Stimulated activated CD8-positive, alpha-beta memory T cell treated with anti-CD3 and anti-CD28 coated beads, Interleukin-12 subunit alpha, Interleukin-12 subunit beta, amount 100 ng/mL, for 4 hours (primary cell): ENCODE measurements around the gene KRT33A.
"Not testable (repeated sequence)": the region's sequence is repeated elsewhere in the genome, so short reads cannot be mapped to it uniquely, and the experiment has no call there.

ENCODE experiments used
- DNase-seq: peaks from one replicate; pipeline ENCODE4 v3.0.0-alpha.2; 2020; ENCODE audit warnings: low read depth

The KRT33A gene

DNA sequence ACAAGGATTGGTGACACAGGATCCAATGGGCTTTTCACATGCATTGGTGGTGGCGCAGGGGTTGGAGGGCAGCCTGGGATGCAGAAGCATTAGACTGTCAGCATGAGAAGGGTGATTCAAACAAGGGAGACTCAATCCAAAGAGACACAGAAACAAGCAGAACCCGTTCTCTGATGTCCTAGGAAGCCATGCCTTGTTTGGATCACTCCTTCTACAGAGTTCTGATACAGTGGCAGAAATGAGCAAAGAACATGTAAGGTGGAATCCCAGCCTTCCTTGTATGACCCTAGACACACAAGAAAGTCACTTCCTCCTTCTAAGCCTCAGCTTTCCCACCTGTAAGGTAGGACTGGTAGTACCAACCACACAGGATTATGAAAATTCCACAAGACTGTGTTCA, 13.3 kb upstream of the KRT33A start:
- DNase-seq = no peak

DNA sequence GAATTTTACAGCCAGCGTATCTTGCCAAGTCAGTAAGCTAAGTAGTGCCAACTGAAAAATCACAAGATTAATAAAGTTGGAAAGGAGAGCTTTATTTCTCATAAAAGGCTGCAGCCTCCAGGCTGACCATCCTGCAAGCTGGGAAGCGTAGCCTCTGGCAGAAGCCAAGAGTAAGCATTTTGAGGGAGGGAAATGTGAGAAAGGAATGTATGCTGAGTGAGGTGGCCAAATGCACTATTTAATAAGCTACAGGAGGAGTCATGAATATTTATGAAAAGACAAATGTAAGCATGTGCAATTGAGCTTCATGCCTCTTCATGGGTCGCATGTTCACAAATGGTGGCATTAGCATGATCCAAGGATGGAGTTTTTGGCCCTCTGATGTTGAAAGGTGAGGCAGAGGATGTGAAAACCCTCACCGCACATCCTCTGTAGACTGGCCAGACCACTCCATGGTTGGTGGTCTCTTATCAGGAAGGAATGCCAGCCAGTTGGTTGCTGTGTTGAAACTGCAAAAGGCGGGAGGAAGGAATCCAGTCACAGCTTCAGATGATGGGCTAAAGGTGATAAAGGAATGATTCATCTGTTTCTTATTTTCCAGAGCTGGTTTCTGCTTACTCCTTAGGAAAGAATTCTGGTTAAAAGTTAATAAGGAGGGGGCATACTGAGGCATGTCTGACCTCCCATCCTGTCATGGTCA, 9.8 kb upstream of the KRT33A start:
- no peak for DNase-seq

DNA sequence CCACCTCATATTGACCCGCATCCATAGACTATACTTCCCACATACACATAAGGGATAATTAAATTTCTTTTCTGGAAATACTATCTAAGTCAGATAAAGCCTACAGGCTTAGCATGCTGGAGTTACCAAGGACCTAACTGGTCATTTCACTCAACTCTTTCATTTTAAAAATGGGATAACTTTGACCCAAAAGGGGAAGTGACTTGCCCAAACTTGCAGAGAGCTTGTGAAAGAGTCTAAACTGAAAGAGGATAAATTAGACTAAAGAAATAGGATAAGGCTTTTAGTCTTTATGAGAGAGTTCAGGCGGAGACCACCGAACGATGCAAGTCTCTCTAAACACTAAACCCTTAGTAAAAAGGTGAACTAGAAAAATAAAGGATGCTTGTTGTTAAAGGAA, 3.9 kb upstream of the KRT33A start:
- no peak for DNase-seq

DNA sequence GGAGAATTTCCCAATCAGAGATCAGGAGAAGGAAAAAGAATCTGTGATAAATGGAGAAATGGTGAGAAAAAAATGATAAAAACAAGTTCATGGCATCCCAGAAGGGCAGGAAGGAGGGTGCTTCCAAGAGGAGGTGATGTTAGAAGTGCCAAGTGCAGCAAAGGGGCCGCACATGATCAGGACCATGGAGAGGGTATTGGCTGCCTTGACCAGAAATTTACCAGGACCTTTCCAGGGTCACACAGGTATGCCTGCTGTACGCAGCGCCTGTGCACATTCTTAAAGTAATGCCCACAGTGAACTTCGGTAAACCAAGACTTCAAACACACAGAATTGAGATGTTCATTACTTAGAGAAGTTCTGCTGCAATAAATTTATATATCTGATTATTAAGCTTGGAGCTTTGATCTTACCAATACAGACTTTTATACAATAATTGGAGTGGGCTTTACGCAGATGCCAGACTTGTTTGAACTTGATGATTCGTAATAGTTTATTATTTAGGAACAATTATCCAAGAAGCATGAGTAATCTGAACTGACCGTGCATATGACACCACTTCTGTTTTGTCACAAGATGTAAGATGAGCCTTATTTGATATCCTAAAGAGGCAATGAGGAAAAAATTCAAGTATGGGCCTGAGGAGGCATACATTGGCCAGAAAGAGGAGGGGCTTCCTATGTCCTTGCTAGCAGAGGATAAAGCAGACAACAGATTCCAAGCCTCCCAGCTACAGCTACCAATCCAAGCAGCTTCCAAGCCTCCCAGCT, 2.2 kb upstream of the KRT33A start:
- DNase-seq = no peak

DNA sequence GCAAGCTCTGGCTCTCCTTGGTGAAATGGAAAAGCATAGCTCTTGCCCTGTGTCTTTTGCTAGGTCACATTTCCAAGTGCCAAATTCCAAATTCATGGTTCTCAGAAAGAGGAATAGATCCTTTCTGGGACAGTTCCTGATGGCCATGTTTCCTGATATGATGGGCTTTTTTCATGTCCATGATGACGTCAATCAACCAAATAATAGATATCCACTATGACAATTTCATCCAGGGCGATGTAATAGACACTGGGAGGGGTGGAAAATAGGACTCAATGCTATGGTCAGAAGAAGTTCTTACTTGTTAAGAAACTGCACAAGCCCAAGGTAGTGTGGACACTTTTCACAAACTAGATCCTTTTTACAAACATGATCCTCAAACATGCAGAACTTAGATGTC, 549 bp upstream of the KRT33A start:
- DNase-seq = no peak

DNA sequence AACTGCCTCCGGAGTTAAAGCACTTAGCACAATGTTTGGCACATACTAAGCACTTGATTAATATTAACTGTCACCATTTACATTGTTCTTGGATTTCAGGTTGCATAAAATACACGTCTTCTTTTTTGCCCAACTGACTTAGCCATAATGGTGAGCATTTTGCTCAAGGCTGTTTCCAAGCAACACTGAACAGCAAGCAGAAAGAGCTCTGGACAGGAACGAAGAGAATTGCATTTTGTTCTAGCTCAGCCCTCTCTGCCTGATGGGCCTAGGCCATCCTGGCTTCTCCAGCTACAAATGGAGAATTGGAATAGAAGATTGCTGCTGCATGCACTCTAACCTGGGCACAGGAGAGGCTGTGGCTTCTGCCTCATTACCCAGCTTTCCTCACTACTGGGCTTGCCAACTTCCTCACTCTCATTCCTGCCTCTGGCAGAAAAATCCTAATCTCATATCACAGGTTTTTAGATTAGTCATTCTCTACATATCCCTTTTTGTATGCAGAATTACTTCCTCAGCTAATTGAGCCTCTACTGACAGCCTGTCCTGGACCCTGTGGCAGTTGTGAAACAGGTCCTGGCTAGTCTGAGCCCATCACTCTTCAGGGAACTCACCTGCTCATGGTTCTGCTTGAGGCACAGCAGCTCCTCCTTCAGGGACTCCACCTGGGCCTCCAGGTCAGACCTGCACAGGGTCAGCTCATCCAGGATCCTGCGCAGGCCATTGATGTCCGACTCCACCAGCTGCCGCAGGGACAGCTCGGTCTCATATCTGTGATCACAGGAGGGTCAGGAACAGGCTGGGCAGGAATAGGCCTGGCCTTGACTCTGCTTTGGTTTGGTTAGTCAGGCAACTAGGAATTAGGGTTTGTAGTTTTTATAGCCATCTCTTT, 2.5 kb downstream of the KRT33A start:
- no peak for DNase-seq

DNA sequence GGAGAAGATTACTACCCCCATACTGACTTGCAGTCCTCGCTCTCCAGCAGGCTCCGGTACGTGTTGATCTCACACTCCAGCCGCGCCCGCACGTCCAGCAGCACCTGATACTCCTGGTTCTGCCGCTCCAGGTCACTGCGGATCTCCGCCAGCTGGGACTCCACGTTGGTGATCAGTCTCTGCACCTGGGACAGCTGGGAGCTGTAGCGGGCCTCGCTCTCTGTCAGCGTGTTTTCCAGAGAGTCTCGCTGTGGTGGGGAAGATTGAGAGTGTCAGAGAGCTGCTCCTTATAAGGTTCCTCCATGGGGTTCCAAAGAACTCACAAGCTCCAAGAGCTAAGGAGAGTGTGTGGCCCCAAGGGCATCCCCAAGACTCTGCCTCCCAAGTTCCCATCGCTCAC, 4.2 kb downstream of the KRT33A start:
- DNase-seq = not testable (repeated sequence)

DNA sequence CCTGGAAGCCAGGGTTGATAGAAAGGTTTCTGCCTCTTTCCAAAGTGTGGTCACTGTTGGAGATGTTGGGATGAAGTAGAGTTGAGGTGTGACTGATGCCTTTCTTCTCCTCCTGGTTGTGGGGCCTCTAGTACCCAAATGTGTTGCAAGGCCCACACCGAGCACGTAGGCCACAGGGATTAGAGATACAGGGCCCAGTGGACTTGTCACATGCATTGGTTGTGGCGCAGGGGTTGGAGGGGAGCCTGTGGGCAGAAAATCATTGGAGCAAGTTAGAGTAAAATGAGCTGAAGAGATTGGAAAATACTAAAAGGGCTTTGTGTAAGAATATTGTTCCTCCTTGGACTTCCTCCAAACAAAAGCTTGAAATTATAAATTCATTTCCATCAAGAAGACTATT, 4.6 kb downstream of the KRT33A start:
- DNase-seq = no peak

DNA sequence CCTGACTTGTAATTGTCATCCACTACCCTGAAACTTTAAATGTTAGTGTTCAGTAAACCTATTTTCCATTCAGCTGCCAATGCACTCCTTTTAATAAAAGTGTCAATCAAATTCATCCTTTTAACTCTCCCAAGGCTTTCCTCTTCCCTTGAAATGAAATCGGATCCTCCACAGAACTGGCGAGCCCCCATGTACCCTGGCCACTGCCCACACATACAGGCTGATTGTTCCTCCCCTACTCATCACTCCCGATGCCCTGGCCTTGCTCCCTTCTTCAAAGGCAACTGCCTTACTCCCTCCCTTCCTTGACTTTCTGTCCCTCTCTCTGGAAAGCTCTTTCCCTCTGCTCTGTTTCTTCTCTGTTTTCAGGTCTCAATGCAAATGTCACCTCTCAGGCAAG, 7.6 kb downstream of the KRT33A start:
- no peak for DNase-seq

DNA sequence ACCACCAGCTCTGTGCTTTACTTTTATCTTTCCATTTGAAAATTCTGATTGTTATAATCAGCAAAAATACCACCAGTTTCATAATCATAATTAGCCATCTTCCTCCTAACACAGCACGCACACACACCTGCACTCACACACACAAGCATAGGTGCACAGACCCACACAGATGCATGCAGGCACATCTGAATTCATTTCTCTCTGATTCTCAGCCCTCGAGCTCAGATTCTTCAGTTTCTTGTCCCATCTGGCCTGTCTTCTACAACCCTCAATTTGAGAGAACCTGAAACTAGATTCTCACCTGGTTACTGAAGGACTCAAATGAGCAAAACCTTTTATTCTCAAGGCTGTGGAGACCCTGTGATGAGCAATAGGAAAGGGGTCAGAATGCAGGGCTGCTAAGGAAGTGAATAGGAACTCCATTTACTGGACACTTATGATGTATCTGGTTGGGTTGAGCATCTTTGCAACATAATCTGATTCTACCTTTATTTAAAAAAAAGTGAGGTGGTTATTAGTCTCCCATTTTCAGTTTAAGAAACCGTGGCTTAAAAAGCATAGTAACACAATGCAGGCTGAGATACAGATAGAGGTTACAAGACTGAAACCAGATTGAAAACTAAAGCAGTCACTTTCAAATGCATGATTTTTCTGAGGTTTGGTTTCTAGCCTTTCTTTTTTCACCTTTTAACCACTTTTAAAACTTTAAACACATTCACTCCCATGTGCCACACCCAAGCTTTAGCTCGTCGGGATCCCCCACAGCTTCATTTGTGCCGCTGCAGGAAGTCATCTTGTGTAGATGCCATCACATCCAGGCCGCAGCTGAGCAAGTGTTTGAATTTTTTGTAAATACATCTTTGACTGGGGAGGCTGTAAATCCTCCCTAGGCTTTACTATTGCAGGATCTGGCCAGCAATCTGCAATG, 9.4 kb downstream of the KRT33A start:
- no peak for DNase-seq

DNA sequence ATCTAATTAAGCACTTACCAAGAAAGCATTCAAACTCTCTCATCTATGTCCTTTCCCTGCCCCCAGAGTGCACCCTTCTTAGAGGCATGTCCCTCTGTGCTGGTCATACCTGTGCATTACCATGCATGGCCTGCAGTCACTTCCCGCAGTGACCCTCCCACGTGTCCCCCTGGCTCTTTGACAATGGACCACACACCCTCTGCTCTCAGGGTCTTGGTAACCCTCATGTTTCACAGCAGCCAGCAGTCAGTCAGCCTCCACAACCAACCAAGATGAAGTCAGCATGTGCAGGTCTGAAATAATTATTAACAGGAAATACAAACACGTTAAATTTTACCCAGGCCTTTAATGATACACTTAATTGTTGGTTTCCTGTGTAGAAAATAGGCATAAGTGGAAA, 10.1 kb downstream of the KRT33A start:
- DNase-seq = no peak

DNA sequence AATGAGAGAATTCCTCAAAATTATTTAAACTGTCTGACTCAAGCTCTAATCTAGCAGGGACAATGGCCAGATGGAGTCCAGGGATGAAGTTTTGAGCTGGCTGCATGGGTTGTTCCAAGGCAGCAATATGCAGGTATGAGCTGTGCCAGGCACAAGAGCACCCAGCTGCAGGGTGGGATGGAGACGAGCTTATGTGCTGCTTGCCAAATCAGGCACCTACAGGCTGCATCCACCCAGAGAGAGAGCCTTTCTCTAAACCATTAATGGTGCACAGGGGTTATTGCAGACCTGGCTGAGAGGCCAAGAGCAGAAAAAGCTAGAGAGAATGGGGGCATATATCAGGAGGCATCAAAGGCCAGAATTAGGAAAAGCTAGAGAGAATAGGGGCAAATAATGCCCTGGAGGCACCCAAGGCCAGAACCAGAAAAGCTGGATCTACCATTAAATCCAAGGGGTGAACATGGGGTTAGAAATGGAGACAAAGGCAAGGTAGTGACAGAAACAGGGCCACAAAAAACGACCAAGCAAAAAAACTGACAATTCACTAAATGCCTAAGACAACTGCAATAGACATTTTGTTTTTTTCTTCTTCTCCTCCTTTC, 11.0 kb downstream of the KRT33A start:
- no peak for DNase-seq

DNA sequence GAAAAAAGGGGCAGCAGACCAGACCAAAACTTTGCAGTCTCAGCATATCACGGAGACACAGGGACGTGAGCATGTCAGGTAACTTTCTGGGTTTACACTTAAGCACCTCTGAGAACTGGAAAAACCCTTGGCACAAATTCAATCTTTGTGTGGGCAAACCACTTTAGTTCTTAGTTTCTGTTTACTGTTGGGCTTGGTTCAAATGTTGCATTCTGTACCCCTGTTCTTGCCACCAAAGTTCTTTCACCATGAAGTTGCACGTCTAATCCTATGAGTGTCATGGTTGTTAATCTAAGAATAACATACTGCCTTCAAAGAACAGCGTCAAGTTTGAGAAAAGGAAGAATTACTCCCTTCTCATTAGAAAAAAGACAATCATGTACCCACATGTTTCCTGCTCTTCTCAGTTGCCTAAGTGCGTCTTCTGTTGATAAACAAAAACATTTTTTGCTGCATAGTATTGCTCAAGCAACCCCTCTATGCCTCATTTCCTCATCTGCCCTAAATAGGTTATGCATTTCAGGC, 11.6 kb downstream of the KRT33A start:
- DNase-seq = no peak

DNA sequence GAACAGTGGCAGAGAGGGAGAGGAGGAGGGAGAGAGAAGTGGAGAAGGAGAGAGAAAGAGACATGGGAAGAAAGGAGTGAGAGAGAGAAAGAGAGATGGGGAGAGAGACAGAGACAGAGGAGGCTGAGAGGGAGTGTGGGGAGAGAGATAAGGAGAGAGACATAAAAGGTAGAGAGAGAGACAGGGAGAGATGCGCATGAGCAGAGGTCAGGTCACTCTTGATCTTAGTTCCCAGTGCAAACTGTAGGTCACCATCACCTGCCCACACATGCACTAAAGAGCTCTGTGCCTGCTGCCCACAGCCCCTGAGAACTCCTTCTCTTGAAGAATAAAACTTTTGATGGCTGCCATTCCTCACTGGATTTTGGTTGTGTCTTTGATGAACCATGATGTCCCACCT, 14.9 kb downstream of the KRT33A start:
- DNase-seq = no peak

DNA sequence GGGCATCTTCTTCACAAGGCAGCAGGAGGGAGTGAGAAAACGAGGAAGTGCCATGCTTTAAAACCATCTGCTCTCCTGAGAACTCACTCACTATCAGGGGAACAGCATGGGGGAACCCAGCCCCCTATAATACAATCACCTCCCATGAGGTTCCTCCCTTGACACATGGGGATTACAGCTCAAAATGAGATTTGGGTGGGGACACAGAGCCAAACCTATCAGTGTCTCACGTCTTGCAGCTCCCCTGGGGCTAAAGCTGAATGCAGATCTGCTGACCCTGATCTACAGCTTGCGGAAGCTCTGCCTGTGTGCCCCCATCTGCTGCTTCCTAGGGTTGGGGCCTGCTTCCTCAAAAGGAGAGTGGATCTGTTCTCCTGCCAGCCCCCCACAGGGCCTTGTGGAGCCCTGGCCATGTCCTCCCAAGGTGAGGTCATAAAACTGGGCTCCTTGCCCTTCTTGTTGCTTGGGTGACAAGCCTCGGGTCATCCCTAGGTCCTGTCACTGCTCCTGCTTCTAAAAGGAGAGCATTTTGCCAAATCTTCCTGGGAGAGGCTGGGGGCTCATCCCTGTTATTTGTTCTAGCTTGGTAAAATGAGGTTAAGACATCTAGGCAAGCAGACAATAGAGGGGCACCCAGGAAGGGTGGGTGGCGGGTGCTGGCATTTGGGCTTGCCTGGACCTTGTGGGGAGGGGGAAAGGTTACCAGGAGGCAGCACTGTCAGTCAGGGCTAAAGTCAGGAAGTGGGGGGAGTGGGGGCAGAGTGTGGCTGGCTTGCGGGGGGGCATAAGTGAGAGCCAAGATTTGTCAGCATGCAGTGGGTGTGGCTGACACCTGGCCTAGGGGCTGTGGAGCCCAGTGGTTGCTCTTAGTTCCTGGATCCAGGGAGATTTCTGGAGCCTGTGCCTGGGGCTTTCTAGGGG, 16.0 kb downstream of the KRT33A start:
- DNase-seq = no peak

DNA sequence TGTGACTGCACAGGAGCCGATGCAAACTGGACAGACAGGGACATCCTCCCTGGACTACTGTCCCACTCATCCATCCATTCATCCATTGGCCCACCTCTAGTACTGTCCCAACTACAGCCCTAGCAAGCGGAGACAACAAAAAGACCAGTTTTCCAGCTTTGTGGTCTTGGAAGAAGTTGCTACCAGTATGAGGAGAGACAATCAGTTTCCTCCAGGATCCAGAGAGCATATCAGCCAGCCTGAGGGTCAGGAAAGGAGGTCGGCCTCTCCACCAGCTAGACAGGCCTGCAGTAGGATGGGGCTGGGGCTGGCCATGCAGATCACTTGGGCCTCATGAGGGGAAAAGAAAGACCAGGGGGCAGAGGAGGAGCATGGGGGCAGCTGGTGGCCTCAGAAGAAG, 16.8 kb downstream of the KRT33A start:
- DNase-seq = no peak

DNA sequence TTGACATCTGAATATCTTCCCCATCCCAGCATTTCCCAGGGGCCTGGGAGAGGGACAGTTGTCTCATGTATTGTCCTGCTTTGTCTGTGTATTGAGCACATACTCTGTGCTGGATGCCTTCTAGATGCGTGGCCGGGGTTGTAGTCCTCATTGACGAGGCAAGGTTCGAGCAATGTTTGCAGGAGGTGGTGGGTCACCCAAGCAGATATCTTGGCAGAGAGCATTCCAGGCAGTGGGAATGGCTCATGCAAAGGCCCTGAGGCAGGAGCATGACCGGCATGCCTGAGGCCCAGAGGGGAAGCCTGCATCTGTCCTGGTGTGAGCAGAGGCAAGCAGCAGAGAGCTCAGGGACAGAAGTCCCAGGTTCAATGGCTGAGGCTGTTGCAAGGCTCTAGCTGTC, 17.5 kb downstream of the KRT33A start:
- no peak for DNase-seq

DNA sequence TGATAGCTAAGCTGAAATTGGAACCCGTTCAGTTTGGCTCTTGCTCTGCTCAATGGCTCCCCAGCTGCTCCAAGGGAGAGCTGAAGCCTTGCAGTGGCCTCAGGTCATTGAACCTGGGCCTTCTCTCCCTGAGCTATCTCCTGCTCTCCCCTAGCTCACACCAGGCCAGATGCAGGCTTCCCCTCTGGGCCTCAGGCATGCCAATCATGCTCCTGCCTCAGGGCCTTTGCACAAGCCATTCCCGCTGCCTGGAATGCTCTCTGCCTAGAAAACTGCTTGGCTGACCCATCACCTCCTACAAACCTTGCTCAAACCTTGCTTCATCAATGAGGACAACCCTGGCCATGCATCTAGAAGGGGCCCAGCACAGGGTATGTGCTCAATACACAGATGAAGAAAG, 18.4 kb downstream of the KRT33A start:
- DNase-seq = no peak

DNA sequence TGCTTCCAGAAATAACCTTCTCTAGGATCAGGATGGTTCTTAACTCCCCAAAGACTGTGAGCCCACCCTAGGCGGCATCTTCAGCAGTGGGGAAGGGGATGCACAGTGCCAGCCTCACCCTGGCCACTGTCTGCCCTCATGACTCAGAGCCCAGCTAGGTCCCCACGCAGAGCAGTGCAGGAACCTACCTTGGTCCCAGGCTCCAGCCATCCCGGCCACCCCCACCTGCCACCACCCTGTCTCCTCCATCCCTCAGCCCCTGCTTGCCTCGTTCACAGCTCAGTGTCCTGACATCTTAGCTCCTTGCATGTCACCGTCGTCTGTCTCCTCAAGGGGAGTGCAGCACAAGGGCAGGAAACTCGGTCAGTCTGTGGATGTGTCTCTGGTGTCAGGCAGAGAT, 19.0 kb downstream of the KRT33A start:
- DNase-seq = no peak
